H1 (cell line): ENCODE measurements around the gene DIP2C.

Experiments
- ATF3 ChIP-seq: IDR thresholded peaks from 2 replicates; pipeline ENCODE4 v1.6.1; 2011; ENCODE audit warnings: low read depth, mild to moderate bottlenecking, low read length; ENCODE audit not compliant: insufficient read depth
- CBX8 ChIP-seq: fragments of 300-800, 300-1000 bp; sonication (generic); IDR thresholded peaks from 2 replicates; pipeline ENCODE4 v1.7.1; 2016; ENCODE audit warnings: low read depth, low read length, borderline replicate concordance
- CHD1 ChIP-seq: IDR thresholded peaks from 2 replicates; pipeline ENCODE4 v1.6.1; 2012; ENCODE audit warnings: low read depth, low read length, improper control_type of control experiment
- CHD2 ChIP-seq: IDR thresholded peaks from 2 replicates; pipeline ENCODE4 v1.6.1; 2012; ENCODE audit warnings: low read length, improper control_type of control experiment
- CREB1 ChIP-seq: IDR thresholded peaks from 2 replicates; pipeline ENCODE4 v1.6.1; 2012; ENCODE audit warnings: inconsistent platforms
- CTCF ChIP-seq, 3 experiments: IDR thresholded peaks; 1 replicate in 2 of 3; 2 replicates in 1 of 3; pipeline versions ENCODE4 v1.5.1 to v1.6.1; 2011; ENCODE audit warnings: low read length in 3 of 3, mild to moderate bottlenecking in 3 of 3, inconsistent platforms in 2 of 3, low read depth in 1 of 3, moderate library complexity in 1 of 3; ENCODE audit not compliant: insufficient read depth in 1 of 3; ENCODE audit errors: control extremely low read depth in 1 of 3
- EZH2 ChIP-seq: fragments of 200-600 bp; sonication (generic); IDR thresholded peaks from 2 replicates; pipeline ENCODE4 v1.7.1; 2012; ENCODE audit warnings: low read depth, mild to moderate bottlenecking, moderate library complexity, low read length, inconsistent platforms; ENCODE audit not compliant: severe bottlenecking
- GABPA ChIP-seq: IDR thresholded peaks from 2 replicates; pipeline ENCODE4 v1.6.1; 2011; ENCODE audit warnings: mild to moderate bottlenecking, low read length, moderate library complexity, borderline replicate concordance; ENCODE audit not compliant: insufficient read depth
- GTF2F1 ChIP-seq: IDR thresholded peaks from 2 replicates; pipeline ENCODE4 v1.6.1; 2012; ENCODE audit warnings: low read depth, low read length, improper control_type of control experiment, borderline replicate concordance
- MAX ChIP-seq: IDR thresholded peaks from 2 replicates; pipeline ENCODE4 v1.6.1; 2012; ENCODE audit warnings: inconsistent platforms
- POLR2A ChIP-seq, 2 experiments: IDR thresholded peaks; 1 replicate in 1 of 2; 2 replicates in 1 of 2; pipeline ENCODE4 v1.6.1; 2011; ENCODE audit warnings: low read depth in 2 of 2, low read length in 2 of 2, mild to moderate bottlenecking in 2 of 2; ENCODE audit errors: control extremely low read depth in 1 of 2
- USF2 ChIP-seq: IDR thresholded peaks from 2 replicates; pipeline ENCODE4 v1.6.1; 2011; ENCODE audit warnings: low read length, improper control_type of control experiment

- TF ChIP-seq CTCF (IDR thresholded peaks at IDR 0.05; ENCODE audit: control extremely low read depth in 1 of 3, insufficient read depth in 1 of 3, low read depth in 1 of 3, low read length in 3 of 3) (no peak), CBX8 (no peak), MAX (no peak), EZH2 (no peak), CREB1 (no peak), GABPA (no peak), POLR2A (IDR thresholded peaks at IDR 0.05; ENCODE audit: control extremely low read depth in 1 of 2, low read depth in 2 of 2, low read length in 2 of 2) (no peak), GTF2F1 (no peak), ATF3 (no peak), CHD2 (no peak), USF2 (no peak), CHD1 (no peak)
Measured at GRCh38 chr10:580778-581177, 108.7 kb downstream of the DIP2C start.
